Stimulated activated naive B cell treated with anti-CD40 and anti-IgM and Interleukin-4, amounts not matched to agents 10 μg/mL and 1 μg/mL and 100 μg/mL, for 72 hours (primary cell): ENCODE data around the gene SEMA3D.

Source experiments
- ATAC-seq, 2 donors: fragments of 150-1000 bp; cut with Tn5 transposase; replicated peaks; 2 replicates each; pipeline ENCODE4 v1.10.0; 2021; ENCODE audit warnings: moderate library complexity in 1 of 2
- DNase-seq: peaks from one replicate; pipeline ENCODE4 v3.0.0; 2021
- H3K27ac Mint-ChIP-seq: one replicate; pipeline ENCODE4 v1.8.0; 2022; ENCODE audit warnings: mild to moderate bottlenecking, mixed read lengths
- H3K27me3 Mint-ChIP-seq, 2 donors: one replicate each; pipeline ENCODE4 v1.8.0; 2022; ENCODE audit warnings: mixed read lengths in 2 of 2
- H3K36me3 Mint-ChIP-seq, 2 donors: one replicate each; pipeline ENCODE4 v1.8.0; 2022; ENCODE audit warnings: mixed read lengths in 2 of 2, mild to moderate bottlenecking in 1 of 2
- H3K4me1 Mint-ChIP-seq, 2 donors: one replicate each; pipeline ENCODE4 v1.8.0; 2022; ENCODE audit warnings: mixed read lengths in 2 of 2, mild to moderate bottlenecking in 1 of 2
- H3K4me3 Mint-ChIP-seq, 2 donors: one replicate each; pipeline ENCODE4 v1.8.0; 2022; ENCODE audit warnings: mild to moderate bottlenecking in 2 of 2, mixed read lengths in 2 of 2, moderate library complexity in 1 of 2
- H3K9me3 Mint-ChIP-seq, 2 donors: one replicate each; pipeline ENCODE4 v1.8.0; 2022; ENCODE audit warnings: mixed read lengths in 2 of 2, mild to moderate bottlenecking in 1 of 2

The SEMA3D gene

GRCh38 chr7:85204496-85204895 is 17.6 kb upstream of the SEMA3D start:
- H3K27ac Mint-ChIP-seq, result no peak overlapping the region
- DNase-seq (no peak), ATAC-seq (no peak)
- H3K27me3 Mint-ChIP-seq, result peaks cover 16 to 21% of the 10 kb centered on the region in 2 donors
- H3K4me1 Mint-ChIP-seq, result no peaks in the 10 kb centered on the region
- H3K4me3 Mint-ChIP-seq, result no peak overlapping the region
- H3K36me3 Mint-ChIP-seq, result peaks cover 0 to 2% of the 10 kb centered on the region in 2 donors
- H3K9me3 Mint-ChIP-seq, result peaks cover 5 to 10% of the 10 kb centered on the region in 2 donors

GRCh38 chr7:85204061-85204460 is 17.2 kb upstream of the SEMA3D start:
- DNase-seq (no peak), ATAC-seq (no peak)
- Mint-ChIP-seq H3K36me3 (peaks cover 0 to 2% of the 10 kb centered on the region in 2 donors), H3K27ac (no peak overlapping the region), H3K4me3 (no peak overlapping the region), H3K9me3 (peaks cover 5 to 10% of the 10 kb centered on the region in 2 donors), H3K4me1 (no peaks in the 10 kb centered on the region), H3K27me3 (peaks cover 17 to 21% of the 10 kb centered on the region in 2 donors)

DNA sequence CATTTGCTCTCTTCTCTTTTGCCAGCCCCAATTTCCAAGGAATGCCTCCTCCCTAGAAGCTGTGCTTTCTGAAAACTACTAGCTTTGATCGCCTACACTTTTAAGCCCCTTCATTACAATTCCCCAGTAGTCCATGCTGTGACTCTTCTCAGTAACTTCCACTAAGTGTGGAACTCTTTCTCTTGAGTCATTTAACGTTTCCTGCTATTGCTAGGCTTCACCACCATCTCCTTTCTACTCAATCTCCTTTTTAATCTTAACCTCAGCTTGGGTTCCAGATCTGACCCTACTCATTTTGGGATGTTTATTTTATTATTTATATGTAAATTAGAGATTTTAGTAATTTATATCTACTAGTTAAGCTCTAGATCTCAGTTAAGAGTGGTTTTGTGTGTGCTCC is 14.4 kb upstream of the SEMA3D start:
- H3K4me3 Mint-ChIP-seq, result no peak overlapping the region
- H3K9me3 Mint-ChIP-seq, result peaks cover 5 to 10% of the 10 kb centered on the region in 2 donors
- peaks cover 18 to 21% of the 10 kb centered on the region in 2 donors for H3K27me3 Mint-ChIP-seq
- ATAC-seq, result no peak
- no peaks in the 10 kb centered on the region for H3K4me1 Mint-ChIP-seq
- H3K27ac Mint-ChIP-seq, result no peak overlapping the region
- DNase-seq, result no peak
- peaks cover 0 to 2% of the 10 kb centered on the region in 2 donors for H3K36me3 Mint-ChIP-seq

DNA sequence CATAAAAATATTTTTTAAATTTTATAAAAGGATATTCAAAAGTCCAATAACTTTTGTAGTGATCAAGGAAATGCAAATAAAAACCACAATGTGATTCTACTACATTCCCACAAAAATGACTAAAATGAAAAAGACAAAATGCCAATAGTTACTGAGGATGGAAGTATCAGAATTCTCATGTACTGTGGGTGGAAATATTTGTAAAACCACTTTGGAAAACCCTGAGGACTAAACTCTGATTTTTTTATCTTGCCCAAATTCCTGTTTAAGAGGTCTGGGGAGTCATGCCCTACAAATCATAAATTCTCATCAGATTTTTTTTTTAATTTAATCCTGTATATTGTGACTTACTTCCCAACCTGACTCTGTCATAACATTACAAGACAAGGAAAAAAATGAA is 9.8 kb upstream of the SEMA3D start:
- Mint-ChIP-seq H3K27me3 (peaks cover 16 to 21% of the 10 kb centered on the region in 2 donors), H3K27ac (no peak overlapping the region), H3K4me1 (no peaks in the 10 kb centered on the region), H3K9me3 (peaks cover 5 to 10% of the 10 kb centered on the region in 2 donors), H3K36me3 (peaks cover 0 to 2% of the 10 kb centered on the region in 2 donors), H3K4me3 (no peak overlapping the region)
- ATAC-seq (no peak), DNase-seq (no peak)

GRCh38 chr7:85191383-85191782 is 4.5 kb upstream of the SEMA3D start:
- Mint-ChIP-seq H3K27ac (no peak overlapping the region), H3K4me1 (peaks cover 9 to 10% of the 10 kb centered on the region in 2 donors), H3K4me3 (no peak overlapping the region), H3K27me3 (peaks cover 17 to 23% of the 10 kb centered on the region in 2 donors), H3K36me3 (no peaks in the 10 kb centered on the region), H3K9me3 (no peaks in the 10 kb centered on the region)
- ATAC-seq, result no peak
- DNase-seq, result no peak

GRCh38 chr7:85186083-85186520 is 754 bp downstream of the SEMA3D start:
- peaks cover 44 to 49% of the 10 kb centered on the region in 2 donors for H3K27me3 Mint-ChIP-seq
- no peaks in the 10 kb centered on the region for H3K9me3 Mint-ChIP-seq
- H3K27ac Mint-ChIP-seq, result no peak overlapping the region
- H3K36me3 Mint-ChIP-seq, result no peaks in the 10 kb centered on the region
- peak; percentile 65 to 70 for ATAC-seq
- no peak for DNase-seq
- peaks cover 22 to 29% of the 10 kb centered on the region in 2 donors for H3K4me1 Mint-ChIP-seq
- peak overlapping the region; percentile 88 to 95 for H3K4me3 Mint-ChIP-seq

GRCh38 chr7:85185424-85186082 is 1.3 kb downstream of the SEMA3D start:
- H3K9me3 Mint-ChIP-seq, result peaks cover 0 to 3% of the 10 kb centered on the region in 2 donors
- H3K4me1 Mint-ChIP-seq, result peaks cover 22 to 29% of the 10 kb centered on the region in 2 donors
- peak overlapping the region; percentile 88 to 95 for H3K4me3 Mint-ChIP-seq
- H3K27ac Mint-ChIP-seq, result peak overlapping the region; percentile 32
- no peak for DNase-seq
- no peaks in the 10 kb centered on the region for H3K36me3 Mint-ChIP-seq
- H3K27me3 Mint-ChIP-seq, result peaks cover 44 to 49% of the 10 kb centered on the region in 2 donors
- ATAC-seq, result peak; percentile 36 to 44

GRCh38 chr7:85184599-85185423 is 2.0 kb downstream of the SEMA3D start:
- DNase-seq, result no peak

DNA sequence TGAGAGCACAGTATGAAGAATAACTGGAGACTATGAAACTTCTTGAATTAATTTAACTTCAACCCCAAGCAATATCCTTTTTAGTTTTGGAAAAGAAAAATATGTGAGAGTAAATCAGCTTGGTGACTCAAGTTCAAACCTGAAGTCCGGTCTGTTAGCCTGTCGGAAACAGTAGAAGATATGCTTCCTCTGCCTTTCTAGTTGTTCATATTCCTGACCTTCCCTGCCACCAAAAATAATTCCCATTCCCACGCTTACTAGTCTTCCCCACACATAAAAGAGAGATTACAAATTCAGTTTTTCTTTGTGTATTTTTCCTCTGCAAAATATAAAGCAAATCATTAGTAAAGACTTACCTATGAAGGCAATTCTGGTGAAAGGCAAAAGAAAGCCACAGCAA is 3.6 kb downstream of the SEMA3D start:
- ATAC-seq (no peak), DNase-seq (no peak)
- Mint-ChIP-seq H3K4me3 (no peak overlapping the region), H3K27ac (no peak overlapping the region), H3K27me3 (peaks cover 40 to 49% of the 10 kb centered on the region in 2 donors), H3K9me3 (peaks cover 11 to 12% of the 10 kb centered on the region in 2 donors), H3K36me3 (peaks cover under 1 to 7% of the 10 kb centered on the region in 2 donors), H3K4me1 (peaks cover 22 to 29% of the 10 kb centered on the region in 2 donors)

More at GRCh38 chr7:85184599-85185423, 2.0 kb downstream of the SEMA3D start:
- Mint-ChIP-seq H3K9me3 (peaks cover 5% of the 10 kb centered on the region in 2 donors), H3K27ac (no peak overlapping the region), H3K4me1 (peaks cover 22 to 29% of the 10 kb centered on the region in 2 donors), H3K4me3 (peak overlapping the region; percentile 88 to 95), H3K36me3 (peaks cover 0 to 5% of the 10 kb centered on the region in 2 donors), H3K27me3 (peaks cover 44 to 49% of the 10 kb centered on the region in 2 donors)
- no peak for ATAC-seq

DNA sequence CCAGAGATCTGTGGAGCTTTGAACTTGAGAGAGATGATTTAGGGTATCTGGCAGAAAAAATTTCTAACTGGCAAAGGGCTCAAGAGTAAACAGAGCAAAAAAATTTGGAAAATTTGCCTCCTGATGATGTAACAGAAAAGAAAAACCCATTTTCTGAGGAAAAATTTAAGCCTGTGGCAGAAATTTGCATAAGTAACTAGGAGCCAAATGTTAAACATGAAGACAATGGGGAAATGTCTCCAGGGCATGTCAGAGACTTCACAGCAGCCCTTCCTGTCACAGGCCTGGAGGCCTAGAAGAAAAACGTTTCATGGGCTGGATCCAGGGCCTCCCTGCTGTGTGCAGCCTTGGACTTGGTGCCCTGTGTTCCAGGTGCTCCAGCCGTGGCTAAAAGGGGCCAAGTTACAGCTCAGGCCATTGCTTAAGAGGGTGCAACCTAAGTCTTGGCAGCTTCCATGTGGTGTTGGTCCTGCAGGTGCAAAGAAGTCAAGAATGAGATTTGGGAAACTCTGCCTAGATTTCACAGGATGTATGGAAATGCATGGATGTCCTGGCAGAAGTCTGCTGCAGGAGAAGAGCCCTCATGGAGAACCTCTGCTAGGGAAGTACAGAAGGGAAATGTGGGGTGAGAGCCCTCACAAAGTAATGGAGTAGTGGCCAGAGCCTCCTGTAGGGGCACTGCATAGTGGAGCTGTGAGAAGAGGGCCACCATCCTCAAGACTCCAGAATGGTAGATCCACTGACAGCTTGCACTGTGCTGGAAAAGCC is 8.1 kb downstream of the SEMA3D start:
- Mint-ChIP-seq H3K27ac (no peak overlapping the region), H3K4me1 (no peaks in the 10 kb centered on the region), H3K9me3 (peaks cover 17% of the 10 kb centered on the region in 2 donors), H3K27me3 (peaks cover 9% of the 10 kb centered on the region in 2 donors), H3K36me3 (peaks cover 4 to 10% of the 10 kb centered on the region in 2 donors), H3K4me3 (no peak overlapping the region)
- no peak for DNase-seq
- ATAC-seq, result no peak

DNA sequence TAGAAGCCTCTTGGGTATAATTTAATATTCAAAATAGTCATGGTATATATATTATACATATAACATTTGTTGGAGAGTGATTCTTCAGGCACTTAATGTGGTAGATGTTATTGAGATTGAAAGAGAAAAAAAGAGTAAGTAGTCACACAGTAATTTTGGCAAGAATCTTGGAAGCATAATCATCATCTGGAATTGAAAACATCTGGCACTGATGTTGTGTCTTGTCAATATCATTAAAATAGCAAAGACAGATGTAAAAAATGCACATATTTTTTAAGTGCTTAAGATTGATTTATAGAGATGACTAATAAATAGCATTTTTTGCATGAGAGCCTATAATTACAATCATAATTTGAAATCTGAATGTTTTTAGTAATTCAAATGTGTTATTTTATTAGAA is 9.5 kb downstream of the SEMA3D start:
- Mint-ChIP-seq H3K9me3 (peaks cover 17% of the 10 kb centered on the region in 2 donors), H3K36me3 (peaks cover 4 to 10% of the 10 kb centered on the region in 2 donors), H3K27ac (no peak overlapping the region), H3K4me3 (no peak overlapping the region), H3K27me3 (no peaks in the 10 kb centered on the region), H3K4me1 (peaks cover 0 to 2% of the 10 kb centered on the region in 2 donors)
- DNase-seq, result no peak
- no peak for ATAC-seq

DNA sequence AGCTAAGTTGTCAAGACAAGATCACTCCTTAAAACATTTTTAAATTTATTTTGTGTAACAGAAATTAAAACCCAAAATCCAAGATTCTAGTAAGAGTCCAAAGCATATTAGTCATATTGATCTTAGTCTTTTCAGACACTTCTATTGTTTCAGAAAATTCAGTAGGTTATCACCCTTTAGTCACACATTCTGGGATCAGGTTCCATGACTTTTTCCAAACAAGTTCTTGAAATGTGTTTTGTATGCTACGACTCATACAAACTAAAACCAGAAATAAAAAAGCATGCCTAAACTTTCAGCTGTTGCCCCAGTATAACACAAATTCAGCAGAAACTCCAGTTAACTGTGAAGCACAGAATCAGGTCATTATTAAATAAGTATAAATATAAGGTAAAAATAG is 10.7 kb downstream of the SEMA3D start:
- Mint-ChIP-seq H3K27ac (no peak overlapping the region), H3K4me3 (no peak overlapping the region), H3K9me3 (peaks cover 17% of the 10 kb centered on the region in 2 donors), H3K4me1 (peaks cover 0 to 2% of the 10 kb centered on the region in 2 donors), H3K27me3 (no peaks in the 10 kb centered on the region), H3K36me3 (peaks cover 4 to 10% of the 10 kb centered on the region in 2 donors)
- DNase-seq, result no peak
- ATAC-seq, result no peak

DNA sequence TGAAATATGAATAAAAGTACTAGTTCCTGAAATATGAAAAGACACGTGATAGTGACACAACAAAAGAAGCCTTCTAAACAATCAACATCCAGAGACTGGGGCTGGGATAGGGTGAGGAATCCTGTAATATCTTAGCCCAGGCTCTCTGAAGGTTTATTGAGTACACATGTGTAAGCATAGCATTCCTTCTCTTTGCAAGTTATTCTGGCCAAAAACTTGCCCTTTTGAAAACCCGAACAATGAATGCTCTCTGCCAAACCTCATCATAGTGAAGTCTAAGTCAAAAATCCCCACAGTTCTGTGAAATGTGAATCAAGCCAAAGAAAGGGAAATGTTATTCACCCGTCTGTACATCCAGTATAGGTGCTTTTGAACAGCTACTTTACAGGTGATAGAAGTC is 11.6 kb downstream of the SEMA3D start:
- ATAC-seq (no peak), DNase-seq (no peak)
- Mint-ChIP-seq H3K27me3 (no peaks in the 10 kb centered on the region), H3K4me3 (no peak overlapping the region), H3K9me3 (peaks cover 14 to 16% of the 10 kb centered on the region in 2 donors), H3K4me1 (peaks cover 0 to 2% of the 10 kb centered on the region in 2 donors), H3K36me3 (peaks cover 4 to 10% of the 10 kb centered on the region in 2 donors), H3K27ac (no peak overlapping the region)

GRCh38 chr7:85172530-85172941 is 14.3 kb downstream of the SEMA3D start:
- H3K9me3 Mint-ChIP-seq, result peaks cover 0 to 2% of the 10 kb centered on the region in 2 donors
- no peaks in the 10 kb centered on the region for H3K36me3 Mint-ChIP-seq
- DNase-seq (no peak), ATAC-seq (peak in 1 of 2 donors; percentile 25)
- peaks cover 0 to 2% of the 10 kb centered on the region in 2 donors for H3K4me1 Mint-ChIP-seq
- no peak overlapping the region for H3K4me3 Mint-ChIP-seq
- H3K27ac Mint-ChIP-seq, result no peak overlapping the region
- no peaks in the 10 kb centered on the region for H3K27me3 Mint-ChIP-seq
